Cardiac muscle cell (in vitro differentiated cells and primary cell): ENCODE measurements around the gene PCDHA9. TPM values are rescaled to one million over a fixed set of nuclear protein-coding genes. Genes with fewer than 3 reads are reported as not detected.

ENCODE experiments used
- DNase-seq, 2 donors: peaks; one replicate each; pipeline versions ENCODE4 v3.0.0 to v3.0.0-alpha.2; 2010 to 2017; ENCODE audit warnings: low read depth in 1 of 2, low spot score in 1 of 2
- H3K27ac ChIP-seq: fragments of 200-600 bp; sonication (generic); 2 replicates; pipeline ENCODE4 v1.5.1; 2016
- H3K27me3 ChIP-seq: fragments of 200-600 bp; sonication (generic); 2 replicates; pipeline ENCODE4 v1.6.0; 2016; ENCODE audit warnings: control low read depth
- H3K36me3 ChIP-seq: fragments of 200-600 bp; sonication (generic); 2 replicates; pipeline ENCODE4 v1.5.1; 2016; ENCODE audit warnings: control low read depth
- H3K4me1 ChIP-seq: fragments of 200-600 bp; sonication (generic); 2 replicates; pipeline ENCODE4 v1.8.1; 2017; ENCODE audit warnings: low read depth, mild to moderate bottlenecking, mixed run types
- H3K4me3 ChIP-seq: fragments of 200-600 bp; sonication (generic); 2 replicates; pipeline ENCODE4 v1.5.1; 2016; ENCODE audit warnings: mild to moderate bottlenecking
- H3K9me3 ChIP-seq: fragments of 200-600 bp; sonication (generic); 2 replicates; pipeline ENCODE4 v1.5.1; 2017; ENCODE audit warnings: low read depth, mild to moderate bottlenecking, control low read depth
- polyA plus RNA-seq: library from polyadenylated mRNA; unstranded; fragments of >200 nt; fragmentation: Nextera tagmentation; extraction: Ambion mirVana; gene quantifications from 2 replicates; pipeline ENCODE4 v1.2.1, GENCODE V29; 2016
- total RNA-seq: library from RNA; depleted of rRNA; stranded (reverse); fragments of >200 nt; gene quantifications from 2 replicates; pipeline ENCODE4 v1.2.3, GENCODE V29; 2016
- TF ChIP-seq, protein P1 (sequence below): IDR thresholded peaks from 2 replicates; pipeline ENCODE4 v1.5.1; 2012; ENCODE audit warnings: low read depth, mild to moderate bottlenecking, low read length

PCDHA9 gene
- total and polyA plus RNA-seq, 2 experiments from 2014 or later = 0.70 to 2.2 TPM

DNA sequence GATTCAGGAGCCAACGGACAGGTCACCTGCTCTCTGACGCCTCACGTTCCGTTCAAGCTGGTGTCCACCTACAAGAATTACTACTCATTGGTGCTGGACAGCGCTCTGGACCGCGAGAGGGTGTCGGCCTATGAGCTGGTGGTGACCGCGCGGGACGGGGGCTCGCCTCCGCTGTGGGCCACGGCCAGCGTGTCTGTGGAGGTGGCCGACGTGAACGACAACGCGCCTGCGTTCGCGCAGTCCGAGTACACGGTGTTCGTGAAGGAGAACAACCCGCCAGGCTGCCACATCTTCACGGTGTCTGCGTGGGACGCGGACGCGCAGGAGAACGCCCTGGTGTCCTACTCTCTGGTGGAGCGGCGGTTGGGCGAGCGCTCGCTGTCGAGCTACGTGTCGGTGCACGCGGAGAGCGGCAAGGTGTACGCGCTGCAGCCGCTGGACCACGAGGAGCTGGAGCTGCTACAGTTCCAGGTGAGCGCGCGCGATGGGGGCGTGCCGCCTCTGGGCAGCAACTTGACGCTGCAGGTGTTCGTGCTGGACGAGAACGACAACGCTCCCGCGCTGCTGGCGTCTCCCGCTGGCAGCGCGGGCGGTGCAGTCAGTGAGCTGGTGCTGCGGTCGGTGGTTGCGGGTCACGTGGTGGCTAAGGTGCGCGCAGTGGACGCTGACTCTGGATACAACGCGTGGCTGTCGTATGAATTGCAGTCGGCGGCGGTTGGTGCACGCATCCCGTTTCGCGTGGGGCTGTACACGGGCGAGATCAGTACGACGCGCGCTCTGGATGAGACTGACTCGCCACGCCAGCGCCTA is 9.2 kb downstream of the PCDHA9 start:
- Histone ChIP-seq H3K4me1 (no peaks in the 10 kb centered on the region), H3K27ac (no peak overlapping the region), H3K36me3 (no peaks in the 10 kb centered on the region), H3K9me3 (no peaks in the 10 kb centered on the region), H3K27me3 (no peaks in the 10 kb centered on the region), H3K4me3 (no peak overlapping the region)
- TF ChIP-seq, protein P1, sequence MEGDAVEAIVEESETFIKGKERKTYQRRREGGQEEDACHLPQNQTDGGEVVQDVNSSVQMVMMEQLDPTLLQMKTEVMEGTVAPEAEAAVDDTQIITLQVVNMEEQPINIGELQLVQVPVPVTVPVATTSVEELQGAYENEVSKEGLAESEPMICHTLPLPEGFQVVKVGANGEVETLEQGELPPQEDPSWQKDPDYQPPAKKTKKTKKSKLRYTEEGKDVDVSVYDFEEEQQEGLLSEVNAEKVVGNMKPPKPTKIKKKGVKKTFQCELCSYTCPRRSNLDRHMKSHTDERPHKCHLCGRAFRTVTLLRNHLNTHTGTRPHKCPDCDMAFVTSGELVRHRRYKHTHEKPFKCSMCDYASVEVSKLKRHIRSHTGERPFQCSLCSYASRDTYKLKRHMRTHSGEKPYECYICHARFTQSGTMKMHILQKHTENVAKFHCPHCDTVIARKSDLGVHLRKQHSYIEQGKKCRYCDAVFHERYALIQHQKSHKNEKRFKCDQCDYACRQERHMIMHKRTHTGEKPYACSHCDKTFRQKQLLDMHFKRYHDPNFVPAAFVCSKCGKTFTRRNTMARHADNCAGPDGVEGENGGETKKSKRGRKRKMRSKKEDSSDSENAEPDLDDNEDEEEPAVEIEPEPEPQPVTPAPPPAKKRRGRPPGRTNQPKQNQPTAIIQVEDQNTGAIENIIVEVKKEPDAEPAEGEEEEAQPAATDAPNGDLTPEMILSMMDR = no peak
- DNase-seq = no peak

DNA sequence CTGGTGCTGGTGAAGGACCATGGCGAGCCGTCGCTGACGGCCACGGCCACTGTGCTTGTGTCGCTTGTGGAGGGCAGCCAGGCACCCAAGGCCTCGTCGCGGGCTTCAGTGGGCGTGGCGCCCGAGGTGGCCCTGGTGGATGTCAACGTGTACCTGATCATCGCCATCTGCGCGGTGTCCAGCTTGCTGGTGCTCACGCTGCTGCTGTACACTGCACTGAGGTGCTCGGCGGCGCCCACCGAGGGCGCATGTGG is 9.7 kb downstream of the PCDHA9 start:
- Histone ChIP-seq H3K27me3 (no peaks in the 10 kb centered on the region), H3K36me3 (no peaks in the 10 kb centered on the region), H3K4me1 (no peaks in the 10 kb centered on the region), H3K4me3 (no peak overlapping the region), H3K27ac (no peak overlapping the region), H3K9me3 (no peaks in the 10 kb centered on the region)
- TF ChIP-seq, protein P1 = no peak
- no peak for DNase-seq

DNA sequence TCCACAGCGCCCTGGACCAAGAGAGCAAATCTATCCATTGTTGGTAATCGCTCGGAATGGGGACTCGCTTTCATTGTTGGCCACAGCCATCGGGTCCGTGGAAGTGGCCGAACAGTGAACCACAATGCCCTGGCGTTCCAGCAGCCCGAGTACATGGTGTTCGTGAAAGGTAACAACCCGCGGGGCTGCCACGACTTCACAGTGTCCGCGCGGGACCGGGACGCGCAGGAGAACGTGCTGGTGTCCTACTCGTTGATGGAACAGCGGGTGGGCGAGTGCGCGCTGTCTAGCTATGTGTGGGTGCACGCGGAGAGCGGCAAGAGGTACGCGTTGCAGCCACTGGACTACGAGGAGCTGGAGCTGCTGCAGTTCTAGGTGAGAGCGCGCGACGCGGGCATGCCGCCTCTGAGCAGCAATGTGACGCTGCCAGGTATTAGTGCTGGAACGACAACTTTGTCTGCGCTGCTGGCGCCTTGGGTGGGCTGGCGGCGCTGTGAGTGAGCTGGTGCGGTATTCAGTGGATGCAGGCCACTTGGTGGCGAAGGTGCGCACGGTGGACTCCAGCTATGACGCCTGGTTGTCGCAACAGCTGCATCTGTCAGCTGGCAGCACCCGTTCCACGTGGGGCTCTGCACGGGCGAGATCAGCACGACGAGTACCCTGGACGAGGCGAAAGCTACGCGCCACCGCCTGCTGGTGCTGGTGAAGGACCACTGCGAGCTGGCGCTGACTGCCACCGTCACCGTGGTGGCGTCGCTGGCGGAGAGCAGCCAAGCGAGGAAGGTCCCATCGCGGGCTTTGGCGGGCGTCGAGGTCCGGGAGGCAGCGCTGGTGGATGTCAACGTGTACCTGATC is 14.5 kb downstream of the PCDHA9 start:
- no peaks in the 10 kb centered on the region for H3K36me3 ChIP-seq
- DNase-seq = no peak
- H3K27me3 ChIP-seq = no peaks in the 10 kb centered on the region
- H3K4me1 ChIP-seq = no peaks in the 10 kb centered on the region
- H3K9me3 ChIP-seq = no peaks in the 10 kb centered on the region
- TF ChIP-seq, protein P1 = no peak
- H3K27ac ChIP-seq = no peak overlapping the region
- H3K4me3 ChIP-seq = no peak overlapping the region

DNA sequence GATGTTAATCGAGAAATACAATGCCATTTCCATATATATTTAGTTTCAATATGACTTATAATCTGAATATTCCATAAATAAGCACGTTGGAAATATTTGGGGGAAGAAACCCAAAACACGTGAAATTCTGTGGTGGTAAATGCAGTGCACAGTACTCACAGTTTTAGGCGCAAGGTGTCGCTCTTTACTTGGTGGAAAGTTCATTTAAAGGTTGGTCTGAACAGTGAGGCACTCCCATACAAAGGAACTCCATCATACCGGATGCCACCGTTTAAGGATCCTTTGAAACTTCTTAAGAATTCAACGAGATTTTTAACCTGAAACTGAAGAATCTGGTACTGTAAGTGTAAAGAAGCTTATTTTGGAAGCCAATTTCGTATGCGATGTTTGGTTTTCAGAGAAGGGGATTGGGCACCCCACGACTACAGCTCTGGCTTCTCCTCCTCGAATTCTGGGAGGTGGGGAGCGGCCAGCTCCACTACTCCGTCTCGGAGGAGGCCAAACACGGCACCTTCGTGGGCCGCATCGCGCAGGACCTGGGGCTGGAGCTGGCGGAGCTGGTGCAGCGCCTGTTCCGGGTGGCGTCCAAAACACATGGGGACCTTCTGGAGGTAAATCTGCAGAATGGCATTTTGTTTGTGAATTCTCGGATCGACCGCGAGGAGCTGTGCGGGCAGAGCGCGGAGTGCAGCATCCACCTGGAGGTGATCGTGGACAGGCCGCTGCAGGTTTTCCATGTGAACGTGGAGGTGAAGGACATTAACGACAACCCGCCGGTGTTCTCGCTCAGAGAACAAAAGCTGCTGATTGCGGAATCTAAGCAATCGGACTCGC is 20.8 kb downstream of the PCDHA9 start, which contains the start of gene PCDHA11:
PCDHA11 (plus strand) TSS at position 237 of the 834 bp plus-strand sequence; CDS start at position 384, 147 bp downstream.
- Histone ChIP-seq H3K9me3 (no peaks in the 10 kb centered on the region), H3K27me3 (no peaks in the 10 kb centered on the region), H3K4me3 (peak within 1 kb of the TSS; percentile 48), H3K27ac (no peak within 1 kb of the TSS), H3K36me3 (no peaks in the 10 kb centered on the region), H3K4me1 (no peaks in the 10 kb centered on the region)
- DNase-seq = peak; percentile 7 to 66
- TF ChIP-seq, protein P1 = no peak

DNA sequence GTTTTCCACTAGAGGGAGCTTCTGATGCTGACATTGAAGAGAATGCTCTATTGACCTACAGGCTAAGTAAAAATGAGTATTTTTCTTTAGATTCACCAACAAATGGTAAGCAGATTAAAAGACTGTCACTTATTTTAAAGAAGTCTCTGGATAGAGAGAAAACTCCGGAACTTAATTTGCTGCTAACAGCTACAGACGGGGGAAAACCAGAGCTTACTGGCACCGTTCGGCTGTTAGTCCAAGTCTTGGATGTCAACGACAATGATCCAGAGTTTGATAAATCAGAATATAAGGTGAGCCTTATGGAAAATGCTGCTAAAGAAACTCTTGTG is 21.3 kb downstream of the PCDHA9 start:
- H3K4me3 ChIP-seq = peak overlapping the region; percentile 48

More for the DNA sequence above, 21.3 kb downstream of the PCDHA9 start:
- TF ChIP-seq, protein P1 = no peak
- H3K4me1 ChIP-seq = no peaks in the 10 kb centered on the region
- no peak overlapping the region for H3K27ac ChIP-seq
- H3K36me3 ChIP-seq = no peaks in the 10 kb centered on the region
- H3K9me3 ChIP-seq = no peaks in the 10 kb centered on the region
- no peak for DNase-seq
- H3K27me3 ChIP-seq = no peaks in the 10 kb centered on the region
